ENCODE results near the gene ESM1. TPM values are rescaled to one million over a fixed set of nuclear protein-coding genes. Genes with fewer than 3 reads are reported as not detected.
A peak's percentile ranks its signal among the peaks of the same experiment; 100 is the strongest.

ESM1 gene
- total RNA-seq, 1 donor from 2014 or later: not detected

- peaks cover 24% of the 10 kb centered on the region for H3K27me3 Mint-ChIP-seq (ENCODE audit: low read depth)
- H3K4me1 Mint-ChIP-seq (ENCODE audit: low read depth): no peaks in the 10 kb centered on the region
- no peak overlapping the region for H3K27ac Mint-ChIP-seq (ENCODE audit: unreplicated experiment)
- DNase-seq (ENCODE audit: low spot score): no peak
- no peak overlapping the region for H3K4me3 Mint-ChIP-seq (ENCODE audit: unreplicated experiment)
- TF ChIP-seq CTCF (IDR thresholded peaks at IDR 0.05): no peak
- H3K9me3 Mint-ChIP-seq (ENCODE audit: low read depth): peaks cover 3% of the 10 kb centered on the region
- H3K36me3 Mint-ChIP-seq (ENCODE audit: low read depth): no peaks in the 10 kb centered on the region
Observed at GRCh38 chr5:54946306-54946819, 39.0 kb downstream of the ESM1 start.

- Mint-ChIP-seq H3K4me1 (ENCODE audit: low read depth) (no peaks in the 10 kb centered on the region), H3K36me3 (ENCODE audit: low read depth) (no peaks in the 10 kb centered on the region), H3K27me3 (ENCODE audit: low read depth) (peaks cover 18% of the 10 kb centered on the region), H3K4me3 (ENCODE audit: unreplicated experiment) (no peak overlapping the region), H3K27ac (ENCODE audit: unreplicated experiment) (no peak overlapping the region), H3K9me3 (ENCODE audit: low read depth) (peaks cover 3% of the 10 kb centered on the region)
- DNase-seq (ENCODE audit: low spot score): no peak
- peak; percentile 91 for TF ChIP-seq CTCF (IDR thresholded peaks at IDR 0.05)
Observed at GRCh38 chr5:54944364-54944763, 41.0 kb downstream of the ESM1 start.

GRCh38 chr5:54942064-54942778 is 43.2 kb downstream of the ESM1 start:
- Mint-ChIP-seq H3K9me3 (ENCODE audit: low read depth) (no peaks in the 10 kb centered on the region), H3K4me1 (ENCODE audit: low read depth) (no peaks in the 10 kb centered on the region), H3K27ac (ENCODE audit: unreplicated experiment) (no peak overlapping the region), H3K27me3 (ENCODE audit: low read depth) (peaks cover 20% of the 10 kb centered on the region), H3K36me3 (ENCODE audit: low read depth) (no peaks in the 10 kb centered on the region), H3K4me3 (ENCODE audit: unreplicated experiment) (no peak overlapping the region)
- TF ChIP-seq CTCF (IDR thresholded peaks at IDR 0.05): no peak
- DNase-seq (ENCODE audit: low spot score): no peak

GRCh38 chr5:54936201-54936600 is 49.2 kb downstream of the ESM1 start:
- Mint-ChIP-seq H3K4me1 (ENCODE audit: low read depth) (no peaks in the 10 kb centered on the region), H3K4me3 (ENCODE audit: unreplicated experiment) (no peak overlapping the region), H3K36me3 (ENCODE audit: low read depth) (no peaks in the 10 kb centered on the region), H3K27ac (ENCODE audit: unreplicated experiment) (no peak overlapping the region), H3K9me3 (ENCODE audit: low read depth) (no peaks in the 10 kb centered on the region), H3K27me3 (ENCODE audit: low read depth) (peaks cover 48% of the 10 kb centered on the region)
- TF ChIP-seq CTCF (IDR thresholded peaks at IDR 0.05): no peak
- no peak for DNase-seq (ENCODE audit: low spot score)

GRCh38 chr5:54932789-54933188 is 52.6 kb downstream of the ESM1 start:
- Mint-ChIP-seq H3K9me3 (ENCODE audit: low read depth) (no peaks in the 10 kb centered on the region), H3K36me3 (ENCODE audit: low read depth) (no peaks in the 10 kb centered on the region), H3K27ac (ENCODE audit: unreplicated experiment) (no peak overlapping the region), H3K27me3 (ENCODE audit: low read depth) (peaks cover 42% of the 10 kb centered on the region), H3K4me1 (ENCODE audit: low read depth) (no peaks in the 10 kb centered on the region), H3K4me3 (ENCODE audit: unreplicated experiment) (no peak overlapping the region)
- no peak for TF ChIP-seq CTCF (IDR thresholded peaks at IDR 0.05)
- no peak for DNase-seq (ENCODE audit: low spot score)
